Measurements from ENCODE around the gene FAM162B.
"Not testable (repeated sequence)": the region's sequence is repeated elsewhere in the genome, so short reads cannot be mapped to it uniquely, and the experiment has no call there.

The FAM162B gene

DNA sequence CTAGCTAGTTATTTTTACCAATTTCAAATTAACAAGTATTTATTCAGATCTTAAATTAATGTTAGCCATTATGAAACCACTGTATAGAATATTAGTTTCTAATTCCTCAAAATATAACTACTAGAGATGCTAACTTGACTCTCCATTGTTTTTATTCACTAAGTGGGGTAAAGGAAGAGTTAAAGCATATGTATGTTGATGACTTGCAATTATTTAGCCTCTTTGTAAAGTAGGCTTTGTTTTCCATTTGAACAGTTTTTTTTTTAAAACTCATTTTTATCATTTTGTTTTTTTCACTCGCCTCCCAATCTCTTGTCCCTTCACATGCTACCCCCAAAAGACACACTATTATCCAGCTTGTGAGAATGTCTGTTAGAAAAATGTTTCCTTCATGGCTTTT lies 3.3 kb downstream of the FAM162B start:
- no peaks in the 10 kb centered on the region for H3K9me2 ChIP-seq (replicated peaks; ENCODE audit: control insufficient read depth, low read length)
- H3K79me2 ChIP-seq (ENCODE audit: control insufficient read depth, low read length): no peaks in the 10 kb centered on the region
- H3K27ac ChIP-seq (ENCODE audit: low read depth, low read length): no peak overlapping the region
- no peak overlapping the region for H3K4me2 ChIP-seq (ENCODE audit: low read length)
- H3K9me3 ChIP-seq (ENCODE audit: control insufficient read depth, insufficient read depth, low read length): no peaks in the 10 kb centered on the region
- no peaks in the 10 kb centered on the region for H3K36me3 ChIP-seq (ENCODE audit: control insufficient read depth, low read length)
- H3F3A ChIP-seq (ENCODE audit: control insufficient read depth, insufficient read depth): no peaks in the 10 kb centered on the region
- no peaks in the 10 kb centered on the region for H4K20me1 ChIP-seq (ENCODE audit: control insufficient read depth, insufficient read depth, low read depth, low read length)
- TF ChIP-seq EZH2phosphoT487 (IDR thresholded peaks at IDR 0.05; ENCODE audit: borderline replicate concordance, low read length): no peak
- TF ChIP-seq, protein P1, sequence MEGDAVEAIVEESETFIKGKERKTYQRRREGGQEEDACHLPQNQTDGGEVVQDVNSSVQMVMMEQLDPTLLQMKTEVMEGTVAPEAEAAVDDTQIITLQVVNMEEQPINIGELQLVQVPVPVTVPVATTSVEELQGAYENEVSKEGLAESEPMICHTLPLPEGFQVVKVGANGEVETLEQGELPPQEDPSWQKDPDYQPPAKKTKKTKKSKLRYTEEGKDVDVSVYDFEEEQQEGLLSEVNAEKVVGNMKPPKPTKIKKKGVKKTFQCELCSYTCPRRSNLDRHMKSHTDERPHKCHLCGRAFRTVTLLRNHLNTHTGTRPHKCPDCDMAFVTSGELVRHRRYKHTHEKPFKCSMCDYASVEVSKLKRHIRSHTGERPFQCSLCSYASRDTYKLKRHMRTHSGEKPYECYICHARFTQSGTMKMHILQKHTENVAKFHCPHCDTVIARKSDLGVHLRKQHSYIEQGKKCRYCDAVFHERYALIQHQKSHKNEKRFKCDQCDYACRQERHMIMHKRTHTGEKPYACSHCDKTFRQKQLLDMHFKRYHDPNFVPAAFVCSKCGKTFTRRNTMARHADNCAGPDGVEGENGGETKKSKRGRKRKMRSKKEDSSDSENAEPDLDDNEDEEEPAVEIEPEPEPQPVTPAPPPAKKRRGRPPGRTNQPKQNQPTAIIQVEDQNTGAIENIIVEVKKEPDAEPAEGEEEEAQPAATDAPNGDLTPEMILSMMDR (IDR thresholded peaks at IDR 0.05; ENCODE audit: low read depth, low read length, poor library complexity, severe bottlenecking): no peak
- no peaks in the 10 kb centered on the region for H3K4me1 ChIP-seq (ENCODE audit: control insufficient read depth, low read length)
- H3K4me3 ChIP-seq (ENCODE audit: low read length): no peak overlapping the region
- no peaks in the 10 kb centered on the region for H3K27me3 ChIP-seq (ENCODE audit: control insufficient read depth, low read length)

DNA sequence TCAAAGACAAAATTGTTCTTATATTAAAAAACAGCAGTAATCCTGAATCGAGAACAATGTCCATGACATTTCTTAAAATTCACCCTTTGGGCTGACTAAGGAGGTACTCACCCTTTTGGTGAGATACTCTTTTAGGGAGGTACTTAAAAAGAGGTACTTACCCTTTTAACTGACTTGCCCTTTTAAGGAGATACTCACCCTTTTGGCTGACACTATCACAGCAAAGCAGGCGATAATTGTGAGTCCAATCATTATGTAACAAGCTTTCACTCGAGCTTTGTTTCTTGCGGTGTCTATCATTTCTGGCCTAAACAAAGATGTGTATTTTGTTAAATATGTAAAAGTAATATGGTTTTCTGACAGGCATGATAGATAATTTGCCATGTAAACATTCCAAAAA lies 3.7 kb downstream of the FAM162B start:
- no peaks in the 10 kb centered on the region for H3K79me2 ChIP-seq (ENCODE audit: control insufficient read depth, low read length)
- no peak overlapping the region for H3K27ac ChIP-seq (ENCODE audit: low read depth, low read length)
- no peak overlapping the region for H3K4me3 ChIP-seq (ENCODE audit: low read length)
- no peak overlapping the region for H3K4me2 ChIP-seq (ENCODE audit: low read length)
- H3F3A ChIP-seq (ENCODE audit: control insufficient read depth, insufficient read depth): no peaks in the 10 kb centered on the region
- H3K27me3 ChIP-seq (ENCODE audit: control insufficient read depth, low read length): no peaks in the 10 kb centered on the region
- no peaks in the 10 kb centered on the region for H3K36me3 ChIP-seq (ENCODE audit: control insufficient read depth, low read length)
- H3K4me1 ChIP-seq (ENCODE audit: control insufficient read depth, low read length): no peaks in the 10 kb centered on the region
- H4K20me1 ChIP-seq (ENCODE audit: control insufficient read depth, insufficient read depth, low read depth, low read length): no peaks in the 10 kb centered on the region
- no peak for TF ChIP-seq EZH2phosphoT487 (IDR thresholded peaks at IDR 0.05; ENCODE audit: borderline replicate concordance, low read length)
- TF ChIP-seq, protein P1 (IDR thresholded peaks at IDR 0.05; ENCODE audit: low read depth, low read length, poor library complexity, severe bottlenecking): no peak
- no peaks in the 10 kb centered on the region for H3K9me2 ChIP-seq (replicated peaks; ENCODE audit: control insufficient read depth, low read length)
- H3K9me3 ChIP-seq (ENCODE audit: control insufficient read depth, insufficient read depth, low read length): no peaks in the 10 kb centered on the region

DNA sequence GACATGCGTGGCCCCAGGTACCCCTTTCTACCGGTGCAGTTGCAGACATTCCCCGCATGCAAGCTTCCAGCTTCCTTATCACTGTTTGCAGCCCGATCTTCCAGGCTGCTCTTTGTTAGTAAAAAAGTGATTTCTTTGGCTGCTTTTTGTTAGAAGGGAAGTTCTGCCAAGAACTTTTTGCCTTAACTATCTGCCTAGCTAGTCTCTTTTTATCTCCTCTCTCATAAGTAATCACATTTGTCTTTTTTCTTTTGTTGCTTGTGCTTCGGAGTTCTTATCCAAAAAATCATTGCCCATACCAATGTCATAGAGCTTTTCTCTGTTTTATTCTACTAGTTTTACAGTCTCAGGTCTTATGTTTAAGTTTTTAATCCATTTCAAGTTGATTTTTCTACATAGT lies 20.3 kb downstream of the FAM162B start:
- Histone ChIP-seq H3K4me3 (ENCODE audit: low read length) (no peak overlapping the region), H3K9me2 (replicated peaks; ENCODE audit: control insufficient read depth, low read length) (no peaks in the 10 kb centered on the region), H3K27me3 (ENCODE audit: control insufficient read depth, low read length) (no peaks in the 10 kb centered on the region), H3K9me3 (ENCODE audit: control insufficient read depth, insufficient read depth, low read length) (no peaks in the 10 kb centered on the region), H3K4me2 (ENCODE audit: low read length) (no peak overlapping the region), H4K20me1 (ENCODE audit: control insufficient read depth, insufficient read depth, low read depth, low read length) (no peaks in the 10 kb centered on the region), H3F3A (ENCODE audit: control insufficient read depth, insufficient read depth) (no peaks in the 10 kb centered on the region), H3K79me2 (ENCODE audit: control insufficient read depth, low read length) (no peaks in the 10 kb centered on the region), H3K27ac (ENCODE audit: low read depth, low read length) (no peak overlapping the region), H3K36me3 (ENCODE audit: control insufficient read depth, low read length) (no peaks in the 10 kb centered on the region), H3K4me1 (ENCODE audit: control insufficient read depth, low read length) (no peaks in the 10 kb centered on the region)
- TF ChIP-seq EZH2phosphoT487 (IDR thresholded peaks at IDR 0.05; ENCODE audit: borderline replicate concordance, low read length): no peak
- TF ChIP-seq, protein P1 (IDR thresholded peaks at IDR 0.05; ENCODE audit: low read depth, low read length, poor library complexity, severe bottlenecking): no peak

DNA sequence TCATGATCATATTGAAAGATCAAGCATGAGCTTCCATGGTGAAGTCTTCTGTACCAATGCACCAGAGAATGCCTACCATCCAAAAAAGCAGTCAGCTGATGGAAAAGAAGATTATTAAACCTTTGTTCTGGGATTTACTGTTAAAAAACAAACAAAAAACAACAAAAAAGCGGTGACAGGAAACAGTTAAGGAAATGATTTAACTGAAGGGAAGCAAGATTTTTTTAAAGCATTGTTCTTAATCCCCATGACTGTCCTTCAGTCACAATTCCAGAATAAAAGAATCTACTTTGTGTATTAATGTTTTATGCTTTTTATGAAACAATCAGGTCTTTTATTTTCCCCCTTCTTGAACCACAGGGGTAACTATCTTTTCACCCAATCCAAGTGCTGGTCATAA lies 23.9 kb downstream of the FAM162B start:
- Histone ChIP-seq H3K27ac (ENCODE audit: low read depth, low read length) (no peak overlapping the region), H3K9me3 (ENCODE audit: control insufficient read depth, insufficient read depth, low read length) (peaks cover 5% of the 10 kb centered on the region; the same call in 1 of the 2 replicates), H3F3A (ENCODE audit: control insufficient read depth, insufficient read depth) (no peaks in the 10 kb centered on the region), H3K4me1 (ENCODE audit: control insufficient read depth, low read length) (no peaks in the 10 kb centered on the region), H3K4me2 (ENCODE audit: low read length) (no peak overlapping the region), H3K9me2 (replicated peaks; ENCODE audit: control insufficient read depth, low read length) (no peaks in the 10 kb centered on the region), H3K4me3 (ENCODE audit: low read length) (no peak overlapping the region), H4K20me1 (ENCODE audit: control insufficient read depth, insufficient read depth, low read depth, low read length) (no peaks in the 10 kb centered on the region), H3K27me3 (ENCODE audit: control insufficient read depth, low read length) (no peaks in the 10 kb centered on the region), H3K36me3 (ENCODE audit: control insufficient read depth, low read length) (no peaks in the 10 kb centered on the region), H3K79me2 (ENCODE audit: control insufficient read depth, low read length) (no peaks in the 10 kb centered on the region)
- TF ChIP-seq EZH2phosphoT487 (IDR thresholded peaks at IDR 0.05; ENCODE audit: borderline replicate concordance, low read length): no peak
- TF ChIP-seq, protein P1 (IDR thresholded peaks at IDR 0.05; ENCODE audit: low read depth, low read length, poor library complexity, severe bottlenecking): no peak

DNA sequence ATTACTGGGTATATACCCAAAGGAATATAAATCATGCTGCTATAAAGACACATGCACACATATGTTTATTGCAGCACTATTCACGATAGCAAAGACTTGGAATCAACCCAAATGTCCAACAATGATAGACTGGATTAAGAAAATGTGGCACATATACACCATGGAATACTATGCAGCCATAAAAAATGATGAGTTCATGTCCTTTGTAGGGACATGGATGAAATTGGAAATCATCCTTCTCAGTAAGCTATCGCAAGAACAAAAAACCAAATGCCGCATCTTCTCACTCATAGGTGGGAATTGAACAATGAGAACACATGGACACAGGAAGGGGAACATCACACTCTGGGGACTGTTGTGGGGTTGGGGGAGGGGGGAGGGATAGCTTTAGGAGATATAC lies 25.0 kb downstream of the FAM162B start:
- not testable (repeated sequence) for H3K27ac ChIP-seq (ENCODE audit: low read depth, low read length); H3K27me3 ChIP-seq (ENCODE audit: control insufficient read depth, low read length); H3K4me2 ChIP-seq (ENCODE audit: low read length); H3K4me1 ChIP-seq (ENCODE audit: control insufficient read depth, low read length); H3K36me3 ChIP-seq (ENCODE audit: control insufficient read depth, low read length); H3K9me3 ChIP-seq (ENCODE audit: control insufficient read depth, insufficient read depth, low read length); H4K20me1 ChIP-seq (ENCODE audit: control insufficient read depth, insufficient read depth, low read depth, low read length); H3F3A ChIP-seq (ENCODE audit: control insufficient read depth, insufficient read depth); H3K79me2 ChIP-seq (ENCODE audit: control insufficient read depth, low read length); H3K4me3 ChIP-seq (ENCODE audit: low read length); H3K9me2 ChIP-seq (replicated peaks; ENCODE audit: control insufficient read depth, low read length)
